Stomach smooth muscle (tissue), 2 donors: Measurements from ENCODE around the gene CLEC17A.
"Not testable (repeated sequence)": the region's sequence is repeated elsewhere in the genome, so short reads cannot be mapped to it uniquely, and the experiment has no call there.

Source experiments
- H3K27ac ChIP-seq: one replicate; pipeline ENCODE4 v1.7.0; 2013; ENCODE audit warnings: mild to moderate bottlenecking, low read length, inconsistent platforms
- H3K27me3 ChIP-seq, 2 donors: one replicate each; pipeline ENCODE4 v1.7.0; 2013; ENCODE audit warnings: low read length in 2 of 2; ENCODE audit not compliant: insufficient read depth in 2 of 2, control insufficient read depth in 1 of 2
- H3K36me3 ChIP-seq, 2 donors: one replicate each; pipeline ENCODE4 v1.7.0; 2013; ENCODE audit warnings: low read length in 2 of 2; ENCODE audit not compliant: control insufficient read depth in 2 of 2, insufficient read depth in 2 of 2
- H3K4me1 ChIP-seq: one replicate; pipeline ENCODE4 v1.7.0; 2013; ENCODE audit warnings: low read length; ENCODE audit not compliant: control insufficient read depth, insufficient read depth
- H3K4me3 ChIP-seq, 2 donors: one replicate each; pipeline ENCODE4 v1.7.0; 2013; ENCODE audit warnings: low read length in 2 of 2
- H3K9ac ChIP-seq, 2 donors: one replicate each; pipeline ENCODE4 v1.7.0; 2013; ENCODE audit warnings: low read length in 2 of 2, mild to moderate bottlenecking in 1 of 2
- H3K9me3 ChIP-seq, 2 donors: one replicate each; pipeline ENCODE4 v1.7.0; 2013; ENCODE audit warnings: low read length in 2 of 2; ENCODE audit not compliant: control insufficient read depth in 2 of 2
- donor health status: healthy.
- donor health status: Pancreatic carcinoma.

The CLEC17A gene

GRCh38 chr19:14551134-14552005 lies 31.5 kb upstream of the CLEC17A start:
- not testable (repeated sequence) for H3K36me3 ChIP-seq, H3K27ac ChIP-seq, H3K4me3 ChIP-seq, H3K4me1 ChIP-seq, H3K9ac ChIP-seq, H3K9me3 ChIP-seq, H3K27me3 ChIP-seq

GRCh38 chr19:14552006-14552360 lies 30.9 kb upstream of the CLEC17A start:
- H3K9me3 ChIP-seq, H3K36me3 ChIP-seq, H3K27ac ChIP-seq, H3K4me1 ChIP-seq, H3K9ac ChIP-seq, H3K4me3 ChIP-seq, H3K27me3 ChIP-seq: not testable (repeated sequence)

- H3K27ac ChIP-seq: no peak overlapping the region
- H3K27me3 ChIP-seq: no peaks in the 10 kb centered on the region
- no peaks in the 10 kb centered on the region for H3K9me3 ChIP-seq
- H3K9ac ChIP-seq: no peak overlapping the region
- peaks cover 0 to 1% of the 10 kb centered on the region in 2 donors for H3K36me3 ChIP-seq
- H3K4me1 ChIP-seq: peaks cover 9% of the 10 kb centered on the region
- no peak overlapping the region for H3K4me3 ChIP-seq
Measured at GRCh38 chr19:14553042-14553938, 29.6 kb upstream of the CLEC17A start.

- Histone ChIP-seq H3K4me1 (peaks cover 9% of the 10 kb centered on the region), H3K36me3 (no peaks in the 10 kb centered on the region), H3K27ac (no peak overlapping the region), H3K27me3 (no peaks in the 10 kb centered on the region), H3K9me3 (no peaks in the 10 kb centered on the region), H3K9ac (no peak overlapping the region), H3K4me3 (no peak overlapping the region)
Measured at GRCh38 chr19:14553939-14554243, 29.0 kb upstream of the CLEC17A start.

GRCh38 chr19:14554382-14554812 lies 28.5 kb upstream of the CLEC17A start:
- H3K9me3 ChIP-seq: no peaks in the 10 kb centered on the region
- no peaks in the 10 kb centered on the region for H3K36me3 ChIP-seq
- H3K4me3 ChIP-seq: no peak overlapping the region
- H3K27ac ChIP-seq: no peak overlapping the region
- no peaks in the 10 kb centered on the region for H3K27me3 ChIP-seq
- peaks cover 9% of the 10 kb centered on the region for H3K4me1 ChIP-seq
- no peak overlapping the region for H3K9ac ChIP-seq

GRCh38 chr19:14555918-14556661 lies 26.8 kb upstream of the CLEC17A start:
- Histone ChIP-seq H3K4me3 (peak overlapping the region; percentile 46 to 67), H3K27me3 (no peaks in the 10 kb centered on the region), H3K9ac (peak overlapping the region in 1 of 2 donors; percentile 32), H3K27ac (no peak overlapping the region), H3K36me3 (no peaks in the 10 kb centered on the region), H3K9me3 (no peaks in the 10 kb centered on the region), H3K4me1 (peaks cover 13% of the 10 kb centered on the region)

- Histone ChIP-seq H3K27ac (no peak overlapping the region), H3K9ac (peak overlapping the region in 1 of 2 donors; percentile 32), H3K27me3 (no peaks in the 10 kb centered on the region), H3K9me3 (no peaks in the 10 kb centered on the region), H3K36me3 (no peaks in the 10 kb centered on the region), H3K4me1 (peaks cover 14% of the 10 kb centered on the region), H3K4me3 (peak overlapping the region; percentile 46 to 67)
Measured at GRCh38 chr19:14556662-14557188, 26.2 kb upstream of the CLEC17A start.

- no peaks in the 10 kb centered on the region for H3K9me3 ChIP-seq
- H3K4me3 ChIP-seq: no peak overlapping the region
- H3K27ac ChIP-seq: no peak overlapping the region
- no peak overlapping the region for H3K9ac ChIP-seq
- H3K4me1 ChIP-seq: peaks cover 21% of the 10 kb centered on the region
- no peaks in the 10 kb centered on the region for H3K27me3 ChIP-seq
- H3K36me3 ChIP-seq: no peaks in the 10 kb centered on the region
Measured at GRCh38 chr19:14558370-14559066, 24.4 kb upstream of the CLEC17A start.

GRCh38 chr19:14559916-14560775 lies 22.7 kb upstream of the CLEC17A start:
- Histone ChIP-seq H3K4me3 (no peak overlapping the region), H3K27me3 (no peaks in the 10 kb centered on the region), H3K36me3 (no peaks in the 10 kb centered on the region), H3K9ac (peak overlapping the region in 1 of 2 donors; percentile 21), H3K9me3 (no peaks in the 10 kb centered on the region), H3K4me1 (peaks cover 21% of the 10 kb centered on the region), H3K27ac (no peak overlapping the region)
